Caki2 (cell line): Measurements from ENCODE around the gene ASIC1. TPM values are rescaled to one million over a fixed set of nuclear protein-coding genes. Genes with fewer than 3 reads are reported as not detected.

Source experiments
- DNase-seq: peaks from one replicate; pipeline ENCODE4 v3.0.0-alpha.2; 2015; ENCODE audit warnings: low read depth
- in situ Hi-C: cut with HindIII; loops from 2 replicates; pipeline ENCODE4 v1.10.0; 2016; ENCODE audit warnings: low sequenced_read_pairs, low pct_unique_long_range_greater_than_20kb, mixed read lengths
- total RNA-seq: library from RNA; depleted of rRNA; stranded (reverse); fragments of >200 nt; shearing (Covaris generic); gene quantifications from 2 replicates; pipeline ENCODE4 v1.2.3, GENCODE V29; 2014; ENCODE audit warnings: low replicate concordance

The ASIC1 gene
- total RNA-seq, 1 experiment from 2014 or later: 0.74 TPM

GRCh38 chr12:50038336-50038735 is 19.1 kb upstream of the ASIC1 start:
- DNase-seq: no peak
- in situ Hi-C loops: no loop called here

- DNase-seq: peak; percentile 65
- in situ Hi-C loops: no loop called here
Observed at GRCh38 chr12:50039151-50039835, 18.1 kb upstream of the ASIC1 start.

GRCh38 chr12:50040657-50041056 is 16.7 kb upstream of the ASIC1 start:
- no peak for DNase-seq
- in situ Hi-C loops: no loop called here

- DNase-seq: no peak
- in situ Hi-C loops: no loop called here
Observed at GRCh38 chr12:50041062-50041860, 16.1 kb upstream of the ASIC1 start.

- no peak for DNase-seq
- in situ Hi-C loops: no loop called here
Observed at GRCh38 chr12:50041962-50042361, 15.4 kb upstream of the ASIC1 start.

- in situ Hi-C loops: no loop called here
- DNase-seq: no peak
Observed at GRCh38 chr12:50042693-50043092, 14.7 kb upstream of the ASIC1 start.

- in situ Hi-C loops: no loop called here
- DNase-seq: no peak
Observed at GRCh38 chr12:50043308-50043707, 14.1 kb upstream of the ASIC1 start.

GRCh38 chr12:50043854-50044253 is 13.5 kb upstream of the ASIC1 start:
- no peak for DNase-seq

GRCh38 chr12:50047693-50048250 is 9.6 kb upstream of the ASIC1 start:
- DNase-seq: no peak
- in situ Hi-C loops: no loop called here

More at GRCh38 chr12:50043854-50044253, 13.5 kb upstream of the ASIC1 start:
- in situ Hi-C loops: no loop called here

GRCh38 chr12:50049254-50050118 is 7.9 kb upstream of the ASIC1 start:
- DNase-seq: no peak
- in situ Hi-C loops: loop anchor here (25.0 kb wide), 1 partner anchor 87 kb away; the partner anchor contains the start of genes AQP2, AQP5 and AQP6

GRCh38 chr12:50050119-50050385 is 7.3 kb upstream of the ASIC1 start:
- in situ Hi-C loops: loop anchor here (25.0 kb wide), 1 partner anchor 88 kb away; the partner anchor contains the start of genes AQP2, AQP5 and AQP6
- no peak for DNase-seq

GRCh38 chr12:50050410-50051098 is 6.8 kb upstream of the ASIC1 start:
- in situ Hi-C loops: loop anchor here (25.0 kb wide), 1 partner anchor 88 kb away; the partner anchor contains the start of genes AQP2, AQP5 and AQP6
- no peak for DNase-seq

GRCh38 chr12:50051101-50051806 is 6.1 kb upstream of the ASIC1 start:
- DNase-seq: no peak
- in situ Hi-C loops: loop anchor here (25.0 kb wide), 1 partner anchor 89 kb away; the partner anchor contains the start of genes AQP2, AQP5 and AQP6

- in situ Hi-C loops: loop anchor here (25.0 kb wide), 1 partner anchor 90 kb away; the partner anchor contains the start of genes AQP2, AQP5 and AQP6
- DNase-seq: no peak
Observed at GRCh38 chr12:50052544-50052943, 4.9 kb upstream of the ASIC1 start.

GRCh38 chr12:50052964-50053363 is 4.4 kb upstream of the ASIC1 start:
- in situ Hi-C loops: loop anchor here (25.0 kb wide), 1 partner anchor 91 kb away; the partner anchor contains the start of genes AQP2, AQP5 and AQP6
- DNase-seq: no peak

GRCh38 chr12:50053583-50053982 is 3.8 kb upstream of the ASIC1 start:
- DNase-seq: no peak
- in situ Hi-C loops: loop anchor here (25.0 kb wide), 1 partner anchor 91 kb away; the partner anchor contains the start of genes AQP2, AQP5 and AQP6
